Naive thymus-derived CD8-positive, alpha-beta T cell (primary cell): ENCODE results near the gene FBXO8. TPM values are rescaled to one million over a fixed set of nuclear protein-coding genes. Genes with fewer than 3 reads are reported as not detected.
"Not testable (repeated sequence)": the region's sequence is repeated elsewhere in the genome, so short reads cannot be mapped to it uniquely, and the experiment has no call there.

ENCODE experiments used
- ATAC-seq, 2 donors: fragments of 150-1000 bp; cut with Tn5 transposase in 1 of 2; sonication (Bioruptor Pico), chemical (Tn5 transposase) in 1 of 2; 1 replicate in 1 of 2; 2 replicates in 1 of 2; pipeline ENCODE4 v1.10.0; 2021; ENCODE audit warnings: mild to moderate bottlenecking in 2 of 2, moderate library complexity in 2 of 2
- POLR2A ChIA-PET: fragments of 350-600 bp; sonication (Branson Sonifier 250); formaldehyde crosslinking; loops from one replicate; lab custom pipeline; 2021; ENCODE audit warnings: antibody characterized with exemption; lab: Charles Lee
- DNase-seq, 10 donors: peaks; one replicate each; pipeline versions ENCODE4 v3.0.0 to v3.0.0-alpha.2; 2020 to 2022
- H3K27ac Mint-ChIP-seq, 10 donors: one replicate each; pipeline ENCODE4 v1.8.0; 2020 to 2022; ENCODE audit warnings: mild to moderate bottlenecking in 10 of 10, mixed read lengths in 10 of 10, moderate library complexity in 4 of 10, inconsistent platforms in 1 of 10
- H3K27me3 Mint-ChIP-seq, 5 donors: one replicate each; pipeline ENCODE4 v1.8.0; 2021 to 2022; ENCODE audit warnings: mixed read lengths in 5 of 5
- H3K36me3 Mint-ChIP-seq, 3 donors: one replicate each; pipeline ENCODE4 v1.8.0; 2020 to 2022; ENCODE audit warnings: mixed read lengths in 3 of 3, mild to moderate bottlenecking in 2 of 3, inconsistent platforms in 1 of 3
- H3K4me1 Mint-ChIP-seq, 4 donors: one replicate each; pipeline ENCODE4 v1.8.0; 2021 to 2022; ENCODE audit warnings: mixed read lengths in 4 of 4
- H3K4me3 Mint-ChIP-seq, 10 donors: one replicate each; pipeline ENCODE4 v1.8.0; 2020 to 2022; ENCODE audit warnings: mild to moderate bottlenecking in 10 of 10, mixed read lengths in 10 of 10, moderate library complexity in 6 of 10, inconsistent platforms in 1 of 10
- H3K9me3 Mint-ChIP-seq, 9 donors: one replicate each; pipeline ENCODE4 v1.8.0; 2020 to 2022; ENCODE audit warnings: mixed read lengths in 9 of 9, mild to moderate bottlenecking in 3 of 9, inconsistent platforms in 1 of 9, moderate library complexity in 1 of 9
- polyA plus RNA-seq, 3 donors: library from polyadenylated mRNA; unstranded; fragments of 300-500 nt; fragmentation: Illumina TruSeq; gene quantifications; one replicate each; pipeline ENCODE4 v1.2.3, GENCODE V29; 2021
- total RNA-seq, 8 experiments: library from RNA in 2 of 8; stranded (reverse) in 2 of 8; gene quantifications; one replicate each; pipeline ENCODE4 v1.2.3 and lab custom pipeline; 2021 to 2026

The FBXO8 gene
- total and polyA plus RNA-seq, 5 experiments from 2014 or later, result 11.0 to 25.4 (median 15.4) TPM

GRCh38 chr4:174312993-174313392, 29.5 kb upstream of the FBXO8 start:
- H3K4me3 Mint-ChIP-seq, result no peak overlapping the region
- H3K4me1 Mint-ChIP-seq, result peaks cover 3 to 7% (median 6%) of the 10 kb centered on the region in 4 donors
- peaks cover 5 to 69% (median 14%) of the 10 kb centered on the region in 3 donors for H3K36me3 Mint-ChIP-seq

GRCh38 chr4:174307694-174308093, 24.2 kb upstream of the FBXO8 start:
- DNase-seq (no peak), ATAC-seq (no peak)
- H3K9me3 Mint-ChIP-seq, result no peaks in the 10 kb centered on the region
- H3K4me1 Mint-ChIP-seq, result peaks cover 1 to 4% (median 2%) of the 10 kb centered on the region in 4 donors
- H3K27ac Mint-ChIP-seq, result no peak overlapping the region
- H3K36me3 Mint-ChIP-seq, result peaks cover 0 to 72% (median 31%) of the 10 kb centered on the region in 3 donors
- no peaks in the 10 kb centered on the region for H3K27me3 Mint-ChIP-seq
- no peak overlapping the region for H3K4me3 Mint-ChIP-seq
- POLR2A ChIA-PET, result no interaction called here

More at GRCh38 chr4:174312993-174313392, 29.5 kb upstream of the FBXO8 start:
- ATAC-seq (no peak), DNase-seq (no peak)
- POLR2A ChIA-PET, result no interaction called here
- no peaks in the 10 kb centered on the region for H3K27me3 Mint-ChIP-seq
- H3K27ac Mint-ChIP-seq, result peak overlapping the region in 7 of 10 donors; percentile 11 to 72 (median 24)
- no peaks in the 10 kb centered on the region for H3K9me3 Mint-ChIP-seq

- H3K4me3 Mint-ChIP-seq, result no peak overlapping the region
- ATAC-seq, result no peak
- no peak overlapping the region for H3K27ac Mint-ChIP-seq
- H3K4me1 Mint-ChIP-seq, result peaks cover 0 to 4% (median 1%) of the 10 kb centered on the region in 4 donors
- POLR2A ChIA-PET, result interaction anchor here (0.6 kb wide), 1 partner anchor 9 kb away, joined by 4 read pairs; no protein-coding TSS in a partner anchor
- no peaks in the 10 kb centered on the region for H3K9me3 Mint-ChIP-seq
- no peak for DNase-seq
- H3K27me3 Mint-ChIP-seq, result no peaks in the 10 kb centered on the region
- peaks cover 0 to 69% (median 33%) of the 10 kb centered on the region in 3 donors for H3K36me3 Mint-ChIP-seq
Measured at GRCh38 chr4:174305961-174306360, 22.5 kb upstream of the FBXO8 start.

GRCh38 chr4:174304664-174305063, 21.2 kb upstream of the FBXO8 start:
- H3K4me1 Mint-ChIP-seq, result peaks cover 0 to 17% (median 3%) of the 10 kb centered on the region in 4 donors
- no peak overlapping the region for H3K4me3 Mint-ChIP-seq
- DNase-seq, result no peak
- H3K27ac Mint-ChIP-seq, result no peak overlapping the region
- H3K36me3 Mint-ChIP-seq, result peaks cover 0 to 76% (median 42%) of the 10 kb centered on the region in 3 donors
- H3K27me3 Mint-ChIP-seq, result no peaks in the 10 kb centered on the region
- POLR2A ChIA-PET, result no interaction called here
- H3K9me3 Mint-ChIP-seq, result no peaks in the 10 kb centered on the region
- no peak for ATAC-seq

GRCh38 chr4:174303687-174304086, 20.2 kb upstream of the FBXO8 start:
- POLR2A ChIA-PET, result no interaction called here
- H3K27ac Mint-ChIP-seq, result no peak overlapping the region
- peaks cover 0 to 73% (median 38%) of the 10 kb centered on the region in 3 donors for H3K36me3 Mint-ChIP-seq
- no peak for ATAC-seq
- peaks cover 0 to 17% (median 3%) of the 10 kb centered on the region in 4 donors for H3K4me1 Mint-ChIP-seq
- H3K27me3 Mint-ChIP-seq, result no peaks in the 10 kb centered on the region
- H3K4me3 Mint-ChIP-seq, result no peak overlapping the region
- DNase-seq, result no peak
- H3K9me3 Mint-ChIP-seq, result no peaks in the 10 kb centered on the region

- H3K4me3 Mint-ChIP-seq, H3K27me3 Mint-ChIP-seq, H3K27ac Mint-ChIP-seq, POLR2A ChIA-PET, DNase-seq, ATAC-seq: not testable (repeated sequence)
- Mint-ChIP-seq H3K36me3 (peaks cover 15 to 39% (median 39%) of the 10 kb centered on the region in 3 donors), H3K4me1 (peaks cover 4 to 24% (median 11%) of the 10 kb centered on the region in 4 donors), H3K9me3 (peaks cover 5 to 28% (median 16%) of the 10 kb centered on the region in 9 donors)
Measured at GRCh38 chr4:174295142-174295541, 11.7 kb upstream of the FBXO8 start.

GRCh38 chr4:174294641-174295040, 11.2 kb upstream of the FBXO8 start:
- POLR2A ChIA-PET, ATAC-seq, DNase-seq, H3K4me3 Mint-ChIP-seq, H3K27ac Mint-ChIP-seq, H3K27me3 Mint-ChIP-seq: not testable (repeated sequence)
- peaks cover 15 to 35% (median 34%) of the 10 kb centered on the region in 3 donors for H3K36me3 Mint-ChIP-seq
- peaks cover 6 to 28% (median 16%) of the 10 kb centered on the region in 9 donors for H3K9me3 Mint-ChIP-seq
- peaks cover 4 to 22% (median 11%) of the 10 kb centered on the region in 4 donors for H3K4me1 Mint-ChIP-seq

- H3K27ac Mint-ChIP-seq, result peak overlapping the region in 2 of 10 donors; percentile 49 to 67
- ATAC-seq, result no peak
- no peak overlapping the region for H3K4me3 Mint-ChIP-seq
- H3K27me3 Mint-ChIP-seq, result no peaks in the 10 kb centered on the region
- peaks cover 6 to 28% (median 16%) of the 10 kb centered on the region in 9 donors for H3K9me3 Mint-ChIP-seq
- DNase-seq, result no peak
- peaks cover 3 to 39% (median 18%) of the 10 kb centered on the region in 4 donors for H3K4me1 Mint-ChIP-seq
- peaks cover 15 to 32% (median 20%) of the 10 kb centered on the region in 3 donors for H3K36me3 Mint-ChIP-seq
- POLR2A ChIA-PET, result no interaction called here
Measured at GRCh38 chr4:174292473-174292872, 9.0 kb upstream of the FBXO8 start.

GRCh38 chr4:174286870-174287269, 3.4 kb upstream of the FBXO8 start:
- Mint-ChIP-seq H3K4me1 (peaks cover 17 to 84% (median 52%) of the 10 kb centered on the region in 4 donors), H3K27ac (no peak overlapping the region), H3K36me3 (peaks cover 5 to 9% (median 9%) of the 10 kb centered on the region in 3 donors), H3K27me3 (no peaks in the 10 kb centered on the region), H3K9me3 (peaks cover 0 to 9% (median 5%) of the 10 kb centered on the region in 9 donors), H3K4me3 (no peak overlapping the region)
- POLR2A ChIA-PET, result no interaction called here
- ATAC-seq (no peak), DNase-seq (no peak)

GRCh38 chr4:174284487-174284886, 1.0 kb upstream of the FBXO8 start:
- DNase-seq (peak in 2 of 10 donors; percentile 4 to 13), ATAC-seq (no peak)
- Mint-ChIP-seq H3K4me1 (peaks cover 26 to 89% (median 66%) of the 10 kb centered on the region in 4 donors), H3K9me3 (peaks cover 0 to 1% (median 0%) of the 10 kb centered on the region in 9 donors), H3K27ac (peak overlapping the region; percentile 99 to 100 (median 100)), H3K36me3 (peaks cover 0 to 16% (median 9%) of the 10 kb centered on the region in 3 donors), H3K4me3 (peak overlapping the region; percentile 94 to 100 (median 99)), H3K27me3 (no peaks in the 10 kb centered on the region)
- POLR2A ChIA-PET, result interaction anchor here (1.7 kb wide), 1 partner anchor 950 kb away, joined by 5 read pairs; the partner anchor contains the start of gene HMGB2

GRCh38 chr4:174282836-174283506, 496 bp downstream of the FBXO8 start:
- H3K4me3 Mint-ChIP-seq, result peak overlapping the region; percentile 94 to 100 (median 99)
- H3K4me1 Mint-ChIP-seq, result peaks cover 28 to 86% (median 72%) of the 10 kb centered on the region in 4 donors
- DNase-seq (peak; percentile 49 to 90 (median 82)), ATAC-seq (peak; percentile 93 to 94)
- peaks cover 0 to 22% (median 15%) of the 10 kb centered on the region in 3 donors for H3K36me3 Mint-ChIP-seq
- POLR2A ChIA-PET, result interaction anchor here (1.3 to 1.7 kb wide), 2 partner anchors 913 to 949 kb away, joined by 5 read pairs; partner anchors contain the start of genes HMGB2 and SAP30
- peaks cover 0 to 7% (median 0%) of the 10 kb centered on the region in 9 donors for H3K9me3 Mint-ChIP-seq
- peak overlapping the region; percentile 99 to 100 (median 100) for H3K27ac Mint-ChIP-seq
- no peaks in the 10 kb centered on the region for H3K27me3 Mint-ChIP-seq

GRCh38 chr4:174281901-174282300, 1.6 kb downstream of the FBXO8 start:
- DNase-seq (no peak), ATAC-seq (no peak)
- Mint-ChIP-seq H3K27me3 (no peaks in the 10 kb centered on the region), H3K27ac (peak overlapping the region in 3 of 10 donors; percentile 69 to 100 (median 100)), H3K36me3 (peaks cover 0 to 22% (median 15%) of the 10 kb centered on the region in 3 donors), H3K4me3 (peak overlapping the region in 8 of 10 donors; percentile 34 to 100 (median 96)), H3K9me3 (peaks cover 0 to 7% (median 0%) of the 10 kb centered on the region in 9 donors), H3K4me1 (peaks cover 29 to 87% (median 73%) of the 10 kb centered on the region in 4 donors)
- POLR2A ChIA-PET, result no interaction called here
